ENCODE results near the gene CRACR2B.

DNA sequence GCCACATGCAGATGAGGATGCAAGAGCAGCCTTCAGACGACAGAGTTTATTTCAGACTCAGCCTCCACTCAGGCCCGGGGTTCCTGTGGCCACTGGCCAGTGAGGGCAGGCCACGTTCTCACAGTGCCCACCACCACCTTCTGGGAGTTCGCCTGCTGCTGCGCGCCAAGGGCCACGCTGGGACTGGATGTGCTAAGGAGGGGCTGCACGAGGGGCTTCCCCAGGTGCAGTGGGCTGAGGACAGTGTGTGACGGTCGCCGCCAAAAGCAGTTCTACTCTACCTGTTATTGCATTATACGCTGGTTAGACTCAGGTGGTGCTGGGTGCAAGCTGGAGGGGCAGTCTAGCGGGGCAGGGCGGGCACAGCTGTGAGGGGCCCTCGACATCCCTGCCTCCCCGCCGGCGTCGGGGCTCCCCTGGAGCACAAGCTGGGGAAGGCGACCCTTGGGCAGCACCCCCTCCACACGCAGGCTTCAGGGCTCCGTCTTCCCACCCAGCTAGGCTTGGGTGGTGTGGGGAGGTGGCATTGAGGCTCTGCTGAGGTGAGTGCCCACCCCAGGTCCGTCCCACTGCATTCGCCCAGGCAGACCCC is 40.5 kb upstream of the CRACR2B start:
- TF ChIP-seq GATA3 (IDR thresholded peaks at IDR 0.05; ENCODE audit: low read depth, low read length), result no peak
- no peak for TF ChIP-seq GATA2 (IDR thresholded peaks at IDR 0.05; ENCODE audit: low read depth, low read length)
